Common myeloid progenitor, CD34-positive (primary cell): ENCODE results near the gene OR9G4.

Experiments used
- CTCF ChIA-PET: fragments of 350-600 bp; sonication (Branson Sonifier 250); formaldehyde crosslinking; loops from one replicate; lab custom pipeline; 2021; ENCODE audit warnings: antibody characterized with exemption; lab: Charles Lee
- POLR2A ChIA-PET: fragments of 350-600 bp; sonication (Branson Sonifier 250); formaldehyde crosslinking; loops from one replicate; lab custom pipeline; 2021; ENCODE audit warnings: antibody characterized with exemption; lab: Charles Lee
- DNase-seq, 3 donors: peaks; one replicate each; pipeline versions ENCODE4 v3.0.0 to v3.0.0-alpha.2; 2013
- H3K27ac ChIP-seq, 2 experiments: 1 replicate in 1 of 2; 2 replicates in 1 of 2; pipeline ENCODE4 v1.7.0; 2013; ENCODE audit warnings: inconsistent platforms in 2 of 2, low read length in 2 of 2, mild to moderate bottlenecking in 2 of 2, low read depth in 1 of 2, moderate library complexity in 1 of 2; ENCODE audit not compliant: severe bottlenecking in 2 of 2, insufficient read depth in 1 of 2, poor library complexity in 1 of 2
- H3K27me3 ChIP-seq, 5 experiments: replicated peaks in 2 of 5; 1 replicate in 3 of 5; 2 replicates in 2 of 5; pipeline versions ENCODE4 v1.6.1 to v1.7.0; 2013; ENCODE audit warnings: low read length in 4 of 5, mild to moderate bottlenecking in 2 of 5, moderate library complexity in 2 of 5, inconsistent platforms in 1 of 5; ENCODE audit not compliant: insufficient read depth in 5 of 5, control insufficient read depth in 4 of 5
- H3K36me3 ChIP-seq, 4 experiments: 1 replicate in 2 of 4; 2 replicates in 2 of 4; pipeline versions ENCODE4 v1.6.1 to v1.7.0; 2013; ENCODE audit warnings: low read length in 3 of 4, control low read depth in 1 of 4, mild to moderate bottlenecking in 1 of 4; ENCODE audit not compliant: control insufficient read depth in 4 of 4, insufficient read depth in 4 of 4
- H3K4me1 ChIP-seq, 4 experiments: 1 replicate in 3 of 4; 2 replicates in 1 of 4; pipeline versions ENCODE4 v1.6.1 to v1.7.1; 2013; ENCODE audit warnings: low read length in 3 of 4, mild to moderate bottlenecking in 3 of 4, control low read depth in 1 of 4, inconsistent platforms in 1 of 4, moderate library complexity in 1 of 4; ENCODE audit not compliant: control insufficient read depth in 4 of 4, insufficient read depth in 4 of 4; ENCODE audit errors: control extremely low read depth in 1 of 4
- H3K4me3 ChIP-seq, 7 experiments: 1 replicate in 4 of 7; 2 replicates in 3 of 7; pipeline versions ENCODE4 v1.5.1 to v1.7.0; 2013; ENCODE audit warnings: mild to moderate bottlenecking in 7 of 7, low read length in 6 of 7, moderate library complexity in 6 of 7, inconsistent platforms in 2 of 7, low read depth in 2 of 7, control low read depth in 1 of 7; ENCODE audit not compliant: insufficient read depth in 4 of 7, control insufficient read depth in 1 of 7; ENCODE audit errors: extremely low read depth in 1 of 7
- H3K9me3 ChIP-seq, 5 experiments: 1 replicate in 4 of 5; 2 replicates in 1 of 5; pipeline versions ENCODE4 v1.6.1 to v1.7.1; 2013; ENCODE audit warnings: low read length in 4 of 5, mild to moderate bottlenecking in 2 of 5, inconsistent platforms in 1 of 5, low read depth in 1 of 5, moderate library complexity in 1 of 5; ENCODE audit not compliant: control insufficient read depth in 4 of 5, insufficient read depth in 2 of 5; ENCODE audit errors: control extremely low read depth in 1 of 5
- WGBS: methylation state at CpG from one replicate; pipeline ENCODE4 v1.1.5; 2013; ENCODE audit not compliant: insufficient coverage; 5-methylcytosine and 5-hydroxymethylcytosine counted together

OR9G4 gene

DNA sequence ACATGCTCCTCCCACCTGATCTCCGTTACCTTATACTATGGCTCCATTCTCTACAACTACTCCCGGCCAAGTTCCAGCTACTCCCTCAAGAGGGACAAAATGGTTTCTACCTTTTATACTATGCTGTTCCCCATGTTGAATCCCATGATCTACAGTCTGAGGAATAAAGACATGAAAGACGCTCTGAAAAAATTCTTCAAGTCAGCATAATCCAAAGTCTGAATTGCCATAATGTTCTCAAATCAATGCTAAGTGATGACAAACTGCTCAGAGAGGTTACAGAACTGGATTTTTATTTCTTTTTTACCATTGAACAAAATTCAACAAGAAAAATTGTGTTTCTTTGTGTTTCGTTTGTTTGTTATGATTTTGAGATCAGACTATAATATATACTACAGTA is 7.6 kb downstream of the OR9G4 start:
- POLR2A ChIA-PET = no interaction called here
- H3K4me3 ChIP-seq = no peak overlapping the region
- whole genome bisulfite sequencing = 97% methylated on average over 3 of the region's 4 CpGs
- no peaks in the 10 kb centered on the region for H3K9me3 ChIP-seq
- no peak for DNase-seq
- no peaks in the 10 kb centered on the region for H3K4me1 ChIP-seq
- CTCF ChIA-PET = no interaction called here
- no peak overlapping the region for H3K27ac ChIP-seq
- peaks cover 0 to 2% (median 0%) of the 10 kb centered on the region in 5 experiments for H3K27me3 ChIP-seq
- no peaks in the 10 kb centered on the region for H3K36me3 ChIP-seq

DNA sequence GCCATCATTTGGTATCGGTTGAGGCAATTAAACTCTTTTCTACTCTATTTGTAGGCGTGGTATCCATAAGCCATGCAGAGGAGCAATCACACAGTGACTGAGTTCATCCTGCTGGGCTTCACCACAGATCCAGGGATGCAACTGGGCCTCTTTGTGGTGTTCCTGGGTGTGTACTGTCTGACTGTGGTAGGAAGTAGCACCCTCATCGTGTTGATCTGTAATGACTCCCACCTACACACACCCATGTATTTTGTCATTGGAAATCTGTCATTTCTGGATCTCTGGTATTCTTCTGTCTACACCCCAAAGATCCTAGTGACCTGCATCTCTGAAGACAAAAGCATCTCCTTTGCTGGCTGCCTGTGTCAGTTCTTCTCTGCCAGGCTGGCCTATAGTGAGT is 8.4 kb downstream of the OR9G4 start:
- CTCF ChIA-PET = interaction anchor here (0.5 kb wide), 1 partner anchor 917 kb away, joined by 3 read pairs; no protein-coding TSS in a partner anchor
- Histone ChIP-seq H3K27me3 (peaks cover 0 to 2% (median 0%) of the 10 kb centered on the region in 5 experiments), H3K27ac (no peak overlapping the region), H3K9me3 (no peaks in the 10 kb centered on the region), H3K4me1 (no peaks in the 10 kb centered on the region), H3K4me3 (no peak overlapping the region), H3K36me3 (no peaks in the 10 kb centered on the region)
- 94% methylated on average over 2 of the region's 3 CpGs for WGBS
- POLR2A ChIA-PET = no interaction called here
- DNase-seq = no peak

- Histone ChIP-seq H3K4me3 (no peak overlapping the region), H3K36me3 (no peaks in the 10 kb centered on the region), H3K27ac (no peak overlapping the region), H3K9me3 (no peaks in the 10 kb centered on the region), H3K27me3 (no peaks in the 10 kb centered on the region), H3K4me1 (no peaks in the 10 kb centered on the region)
- 84% methylated on average over 3 of the region's 4 CpGs for WGBS
- POLR2A ChIA-PET = no interaction called here
- DNase-seq = no peak
- CTCF ChIA-PET = no interaction called here
Observed at GRCh38 chr11:56720513-56720912, 28.0 kb downstream of the OR9G4 start.

- ChIA-PET POLR2A (no interaction called here), CTCF (no interaction called here)
- Histone ChIP-seq H3K9me3 (no peaks in the 10 kb centered on the region), H3K4me1 (no peaks in the 10 kb centered on the region), H3K27me3 (no peaks in the 10 kb centered on the region), H3K36me3 (no peaks in the 10 kb centered on the region), H3K27ac (no peak overlapping the region), H3K4me3 (no peak overlapping the region)
- DNase-seq = no peak
- no CpG with 5 or more reads among the region's 6 CpGs for WGBS
Observed at GRCh38 chr11:56716379-56716854, 32.1 kb downstream of the OR9G4 start.

DNA sequence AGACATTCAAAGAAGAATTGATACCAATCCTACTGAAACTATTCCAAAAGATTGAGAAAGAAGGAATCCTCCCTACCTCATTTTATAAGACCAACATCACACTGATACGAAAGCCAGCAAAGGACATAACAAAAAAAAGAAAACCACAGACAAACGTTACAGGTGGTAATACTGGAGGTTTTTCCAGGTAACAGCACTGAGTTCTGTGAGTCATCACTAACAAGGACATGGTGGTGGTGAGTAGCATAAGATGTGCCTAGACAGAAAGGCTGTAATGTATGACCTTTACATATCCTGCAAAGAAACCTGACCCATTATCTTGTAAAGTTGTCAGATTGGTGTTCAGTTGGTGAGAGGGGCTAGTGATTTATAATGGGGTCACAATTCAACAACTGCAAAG is 34.3 kb downstream of the OR9G4 start:
- Histone ChIP-seq H3K27ac (no peak overlapping the region), H3K9me3 (no peaks in the 10 kb centered on the region), H3K4me1 (no peaks in the 10 kb centered on the region), H3K27me3 (no peaks in the 10 kb centered on the region), H3K4me3 (no peak overlapping the region), H3K36me3 (no peaks in the 10 kb centered on the region)
- CTCF ChIA-PET = no interaction called here
- no CpG with 5 or more reads among the region's 2 CpGs for WGBS
- POLR2A ChIA-PET = no interaction called here
- DNase-seq = no peak

- H3K9me3 ChIP-seq = no peaks in the 10 kb centered on the region
- no peaks in the 10 kb centered on the region for H3K27me3 ChIP-seq
- H3K27ac ChIP-seq = no peak overlapping the region
- no peak overlapping the region for H3K4me3 ChIP-seq
- no CpG with 5 or more reads among the region's 2 CpGs for WGBS
- ChIA-PET POLR2A (interaction anchor here (0.6 kb wide), 1 partner anchor 713 kb away, joined by 3 read pairs; no protein-coding TSS in a partner anchor), CTCF (no interaction called here)
- no peaks in the 10 kb centered on the region for H3K36me3 ChIP-seq
- DNase-seq = no peak
- H3K4me1 ChIP-seq = no peaks in the 10 kb centered on the region
Observed at GRCh38 chr11:56706486-56706885, 42.0 kb downstream of the OR9G4 start.

DNA sequence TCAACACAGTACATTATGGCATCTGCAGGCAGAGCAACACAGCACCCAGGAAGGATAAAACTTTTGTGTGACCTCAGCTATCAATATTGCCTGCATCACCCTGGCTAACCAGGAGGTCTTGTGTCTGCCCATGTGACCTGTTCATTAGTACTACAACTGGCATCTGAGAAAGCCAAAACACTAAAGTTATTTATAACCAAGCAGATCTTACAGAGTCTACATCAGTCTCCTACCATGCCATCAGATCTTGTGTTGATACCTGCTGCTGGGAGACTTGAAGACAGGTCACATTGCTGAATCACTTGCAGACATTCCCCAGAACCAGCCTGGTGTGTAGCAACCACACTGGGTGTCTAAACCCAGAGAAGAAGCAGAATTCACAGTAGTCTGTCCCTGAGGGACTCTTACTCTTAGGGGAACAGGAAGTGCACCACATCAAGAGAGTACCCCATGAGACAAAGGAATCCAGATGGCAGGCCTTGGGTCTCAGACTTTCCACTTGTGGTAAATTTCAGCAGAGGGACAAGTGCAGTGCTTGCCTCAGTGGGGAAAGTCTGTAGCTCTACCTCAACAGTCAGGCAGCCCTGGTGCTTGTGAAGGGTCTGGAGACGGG is 42.6 kb downstream of the OR9G4 start:
- H3K27ac ChIP-seq = no peak overlapping the region
- H3K9me3 ChIP-seq = no peaks in the 10 kb centered on the region
- ChIA-PET POLR2A (interaction anchor here (0.6 kb wide), 1 partner anchor 714 kb away, joined by 3 read pairs; no protein-coding TSS in a partner anchor), CTCF (interaction anchor here (0.6 kb wide), 1 partner anchor 41 kb away, joined by 3 read pairs; no protein-coding TSS in a partner anchor)
- 29% methylated on average over 1 of the region's 1 CpG for WGBS
- H3K27me3 ChIP-seq = no peaks in the 10 kb centered on the region
- no peaks in the 10 kb centered on the region for H3K36me3 ChIP-seq
- H3K4me1 ChIP-seq = no peaks in the 10 kb centered on the region
- no peak overlapping the region for H3K4me3 ChIP-seq
- no peak for DNase-seq
